Right lobe of liver (tissue), 4 donors: Measurements from ENCODE around the gene ZRANB1.

Experiments used
- POLR2A ChIP-seq: fragments of 450-650 bp; IDR thresholded peaks from one replicate; pipeline ENCODE4 v1.6.1; 2017; ENCODE audit warnings: antibody characterized with exemption, mild to moderate bottlenecking
- TF ChIP-seq, protein P1 (sequence below), 4 donors: fragments of 200-600 bp in 3 of 4; fragments of 450-650 bp in 1 of 4; IDR thresholded peaks; one replicate each; pipeline versions ENCODE4 v1.5.1 to v1.8.0; 2016 to 2022; ENCODE audit warnings: antibody characterized with exemption in 4 of 4, mild to moderate bottlenecking in 2 of 4
- donor health status: DM: no; HTN: no; CAD: no.
- donor health status: DM: no; HTN: no; CAD: no.
- donor health status: DM: no; HTN: yes; CAD: no.

DNA sequence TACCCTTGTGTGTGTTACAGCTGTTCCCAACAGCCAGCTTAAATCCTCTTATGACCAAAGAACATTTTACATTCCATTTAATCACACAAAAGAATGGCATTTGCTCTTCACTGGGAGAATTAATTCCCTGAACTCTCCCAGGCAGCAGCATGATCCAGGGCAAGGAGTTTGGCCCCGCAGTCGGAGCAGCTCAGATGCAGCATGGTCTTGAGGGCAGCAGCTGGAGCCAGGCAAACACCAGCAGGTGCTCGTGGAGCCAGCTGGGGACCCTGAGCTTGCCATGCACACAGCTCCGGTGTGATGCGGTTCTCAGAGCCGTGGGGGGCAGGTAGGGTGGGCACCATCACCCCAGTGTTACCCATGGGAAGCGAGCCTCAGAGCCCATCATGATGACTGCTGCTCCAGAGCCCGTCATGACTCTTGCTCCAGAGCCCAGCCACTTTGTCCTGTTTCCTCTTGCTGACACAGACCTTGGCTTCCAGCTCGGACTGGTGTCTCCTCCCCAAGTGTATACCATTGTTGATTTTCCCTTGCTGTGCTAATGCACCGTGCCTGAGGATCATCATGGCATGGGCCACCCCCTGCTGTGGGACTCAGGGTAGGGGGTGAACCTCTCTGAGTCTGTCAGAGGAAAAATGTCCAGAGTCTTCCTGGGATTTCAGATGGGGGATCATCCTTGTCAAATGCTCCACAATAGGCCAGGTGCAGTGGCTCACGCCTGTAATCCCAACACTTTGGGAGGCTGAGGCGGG lies 75.8 kb downstream of the ZRANB1 start:
- TF ChIP-seq, protein P1, sequence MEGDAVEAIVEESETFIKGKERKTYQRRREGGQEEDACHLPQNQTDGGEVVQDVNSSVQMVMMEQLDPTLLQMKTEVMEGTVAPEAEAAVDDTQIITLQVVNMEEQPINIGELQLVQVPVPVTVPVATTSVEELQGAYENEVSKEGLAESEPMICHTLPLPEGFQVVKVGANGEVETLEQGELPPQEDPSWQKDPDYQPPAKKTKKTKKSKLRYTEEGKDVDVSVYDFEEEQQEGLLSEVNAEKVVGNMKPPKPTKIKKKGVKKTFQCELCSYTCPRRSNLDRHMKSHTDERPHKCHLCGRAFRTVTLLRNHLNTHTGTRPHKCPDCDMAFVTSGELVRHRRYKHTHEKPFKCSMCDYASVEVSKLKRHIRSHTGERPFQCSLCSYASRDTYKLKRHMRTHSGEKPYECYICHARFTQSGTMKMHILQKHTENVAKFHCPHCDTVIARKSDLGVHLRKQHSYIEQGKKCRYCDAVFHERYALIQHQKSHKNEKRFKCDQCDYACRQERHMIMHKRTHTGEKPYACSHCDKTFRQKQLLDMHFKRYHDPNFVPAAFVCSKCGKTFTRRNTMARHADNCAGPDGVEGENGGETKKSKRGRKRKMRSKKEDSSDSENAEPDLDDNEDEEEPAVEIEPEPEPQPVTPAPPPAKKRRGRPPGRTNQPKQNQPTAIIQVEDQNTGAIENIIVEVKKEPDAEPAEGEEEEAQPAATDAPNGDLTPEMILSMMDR (IDR thresholded peaks at IDR 0.05), result no peak
- no peak for TF ChIP-seq POLR2A
